ENCODE data around the gene BFSP1.

The BFSP1 gene

GRCh38 chr20:17457079-17457478 is 74.1 kb downstream of the BFSP1 start:
- no peak for DNase-seq

GRCh38 chr20:17456279-17456678 is 74.9 kb downstream of the BFSP1 start:
- no peak for DNase-seq

GRCh38 chr20:17453592-17453991 is 77.6 kb downstream of the BFSP1 start:
- DNase-seq, result no peak

GRCh38 chr20:17452441-17452840 is 78.7 kb downstream of the BFSP1 start:
- DNase-seq, result no peak

GRCh38 chr20:17449031-17449430 is 82.1 kb downstream of the BFSP1 start:
- DNase-seq, result no peak

GRCh38 chr20:17448071-17448470 is 83.1 kb downstream of the BFSP1 start:
- DNase-seq, result no peak

GRCh38 chr20:17446171-17446570 is 85.0 kb downstream of the BFSP1 start:
- no peak for DNase-seq

GRCh38 chr20:17445543-17445942 is 85.6 kb downstream of the BFSP1 start:
- DNase-seq, result no peak

GRCh38 chr20:17444091-17444490 is 87.1 kb downstream of the BFSP1 start:
- DNase-seq, result no peak
